ENCODE data around the gene RAX.

- TF ChIP-seq CTCF (IDR thresholded peaks at IDR 0.05; ENCODE audit: low read depth, low read length) (no peak), EZH2phosphoT487 (IDR thresholded peaks at IDR 0.05; ENCODE audit: low read depth) (no peak)
These were observed 35.6 kb upstream of the RAX start for GRCh38 chr18:59308938-59309260.
